ENCODE data around the gene CEP131. TPM values are rescaled to one million over a fixed set of nuclear protein-coding genes. Genes with fewer than 3 reads are reported as not detected.

The CEP131 gene
- 12.2 and 12.8 TPM in 2 replicates for total RNA-seq

GRCh38 chr17:81222906-81223761 lies at the start of gene CEP131:
CEP131 (minus strand) TSS chr17:81222965; CDS start chr17:81220056, 2,909 bp downstream.

GRCh38 chr17:81238815-81239713 lies 16.3 kb upstream of the CEP131 start, which contains the start of the genes NDUFAF8 and TEPSIN:
NDUFAF8 (plus strand) TSS chr17:81239318; CDS start chr17:81239364, 46 bp downstream.
TEPSIN (minus strand) TSS chr17:81239055; CDS start chr17:81239033, 22 bp downstream.

GRCh38 chr17:81166033-81166492 lies 56.7 kb downstream of the CEP131 start, which contains the start of gene AATK:
AATK (minus strand) TSS chr17:81166221; CDS start chr17:81165992, 229 bp downstream.

GRCh38 chr17:81165246-81166032 lies 57.3 kb downstream of the CEP131 start, which contains the start of gene PVALEF:
PVALEF (plus strand) TSS chr17:81165507; CDS start chr17:81181227, 15,720 bp downstream.

Other genes with a start within 250 kb of the CEP131 start
- 37.4 and 44.2 TPM in 2 replicates for gene CHMP6, start 231.1 kb downstream of the CEP131 start, total RNA-seq
- 21.4 and 26.3 TPM in 2 replicates for gene BAIAP2, start 187.8 kb downstream of the CEP131 start, total RNA-seq
- gene PVALEF, start 57.5 kb downstream of the CEP131 start, total RNA-seq = not detected in 2 replicates
- gene AATK, start 56.7 kb downstream of the CEP131 start, total RNA-seq = 2.1 and 2.3 TPM in 2 replicates
- gene TEPSIN, start 16.1 kb upstream of the CEP131 start, total RNA-seq = 20.1 and 23.0 TPM in 2 replicates
- 66.6 and 78.2 TPM in 2 replicates for gene NDUFAF8, start 16.4 kb upstream of the CEP131 start, total RNA-seq
- gene SLC38A10, start 72.3 kb upstream of the CEP131 start, total RNA-seq = 80.6 and 91.1 TPM in 2 replicates
- 15.3 and 23.0 TPM in 2 replicates for gene BAHCC1, start 172.5 kb upstream of the CEP131 start, total RNA-seq

Data from mammary microvascular endothelial cell (primary cell).